H9 (cell line): ENCODE data around the gene NF1. TPM values are rescaled to one million over a fixed set of nuclear protein-coding genes. Genes with fewer than 3 reads are reported as not detected.

Experiments
- DNase-seq: peaks from one replicate; pipeline ENCODE4 v3.0.0-alpha.2; 2017
- H2AFZ ChIP-seq: one replicate; pipeline ENCODE4 v1.6.1; 2013; ENCODE audit warnings: mild to moderate bottlenecking, low read length, control low read depth, moderate library complexity
- H2AK5ac ChIP-seq: 2 replicates; pipeline ENCODE4 v1.6.1; 2013; ENCODE audit warnings: low read length, control low read depth, mixed read lengths; ENCODE audit not compliant: insufficient read length
- H2BK120ac ChIP-seq: one replicate; pipeline ENCODE4 v1.6.1; 2013; ENCODE audit warnings: low read depth, mild to moderate bottlenecking, low read length, control low read depth, inconsistent platforms; ENCODE audit not compliant: poor library complexity, severe bottlenecking
- H2BK12ac ChIP-seq: 2 replicates; pipeline ENCODE4 v1.6.1; 2013; ENCODE audit warnings: low read length, control low read depth, mixed read lengths, low read depth; ENCODE audit not compliant: insufficient read length
- H2BK15ac ChIP-seq: 2 replicates; pipeline ENCODE4 v1.6.1; 2013; ENCODE audit warnings: low read depth, low read length, control low read depth
- H2BK20ac ChIP-seq: one replicate; pipeline ENCODE4 v1.6.1; 2013; ENCODE audit warnings: low read depth, mild to moderate bottlenecking, low read length, control low read depth, inconsistent platforms; ENCODE audit not compliant: poor library complexity, severe bottlenecking
- H2BK5ac ChIP-seq: 2 replicates; pipeline ENCODE4 v1.6.1; 2013; ENCODE audit warnings: low read length, control low read depth, mixed read lengths; ENCODE audit not compliant: insufficient read length
- H3K14ac ChIP-seq: 2 replicates; pipeline ENCODE4 v1.6.1; 2013; ENCODE audit warnings: low read length, control low read depth; ENCODE audit not compliant: insufficient read depth
- H3K18ac ChIP-seq: 2 replicates; pipeline ENCODE4 v1.6.1; 2013; ENCODE audit warnings: low read depth, mild to moderate bottlenecking, mixed read lengths, low read length, control low read depth; ENCODE audit not compliant: insufficient read length
- H3K23ac ChIP-seq: 2 replicates; pipeline ENCODE4 v1.6.1; 2013; ENCODE audit warnings: low read length, control low read depth, mixed read lengths, low read depth; ENCODE audit not compliant: insufficient read length
- H3K23me2 ChIP-seq: 2 replicates; pipeline ENCODE4 v1.6.1; 2013; ENCODE audit warnings: low read depth, mild to moderate bottlenecking, mixed read lengths, low read length, control low read depth; ENCODE audit not compliant: insufficient read length, poor library complexity, severe bottlenecking
- H3K27ac ChIP-seq: 2 replicates; pipeline ENCODE4 v1.5.1; 2013; ENCODE audit warnings: low read length, control low read depth, mixed read lengths, low read depth; ENCODE audit not compliant: insufficient read length
- H3K27me3 ChIP-seq: 2 replicates; pipeline ENCODE4 v1.6.1; 2013; ENCODE audit warnings: low read length, control low read depth, inconsistent platforms; ENCODE audit not compliant: insufficient read depth
- H3K4ac ChIP-seq: 2 replicates; pipeline ENCODE4 v1.6.1; 2013; ENCODE audit warnings: low read depth, mild to moderate bottlenecking, control low read depth, inconsistent platforms, low read length, moderate library complexity
- H3K4me1 ChIP-seq: 2 replicates; pipeline ENCODE4 v1.6.1; 2013; ENCODE audit warnings: low read length, control low read depth, inconsistent platforms; ENCODE audit not compliant: insufficient read depth
- H3K4me2 ChIP-seq: 2 replicates; pipeline ENCODE4 v1.6.1; 2013; ENCODE audit warnings: low read length, control low read depth, mixed read lengths; ENCODE audit not compliant: insufficient read length, insufficient read depth
- H3K56ac ChIP-seq: 2 replicates; pipeline ENCODE4 v1.6.1; 2013; ENCODE audit warnings: low read depth, mild to moderate bottlenecking, mixed read lengths, low read length, control low read depth; ENCODE audit not compliant: insufficient read length
- H3K79me1 ChIP-seq: 2 replicates; pipeline ENCODE4 v1.6.1; 2013; ENCODE audit warnings: low read depth, mild to moderate bottlenecking, moderate library complexity, low read length, control low read depth, inconsistent platforms; ENCODE audit not compliant: insufficient read depth, poor library complexity, severe bottlenecking
- H3K79me2 ChIP-seq: 2 replicates; pipeline ENCODE4 v1.6.1; 2013; ENCODE audit warnings: low read length, control low read depth, inconsistent platforms; ENCODE audit not compliant: insufficient read depth
- H3K9ac ChIP-seq: 2 replicates; pipeline ENCODE4 v1.6.1; 2013; ENCODE audit warnings: low read length, control low read depth, mixed read lengths; ENCODE audit not compliant: insufficient read length; ENCODE audit errors: extremely low read depth
- H3K9me3 ChIP-seq: one replicate; pipeline ENCODE4 v1.6.1; 2013; ENCODE audit warnings: low read depth, low read length, inconsistent platforms; ENCODE audit not compliant: control insufficient read depth
- H3T11ph ChIP-seq: one replicate; pipeline ENCODE4 v1.6.1; 2013; ENCODE audit warnings: mild to moderate bottlenecking, low read length, control low read depth, inconsistent platforms
- H4K20me1 ChIP-seq: one replicate; pipeline ENCODE4 v1.6.1; 2013; ENCODE audit not compliant: control insufficient read depth, insufficient read length, insufficient read depth
- H4K5ac ChIP-seq: 2 replicates; pipeline ENCODE4 v1.6.1; 2013; ENCODE audit warnings: low read depth, mild to moderate bottlenecking, mixed read lengths, low read length, control low read depth; ENCODE audit not compliant: insufficient read length
- H4K8ac ChIP-seq: replicated peaks from 2 replicates; pipeline ENCODE4 v1.6.1; 2013; ENCODE audit warnings: low read length, control low read depth, mixed read lengths, low read depth; ENCODE audit not compliant: insufficient read length
- H4K91ac ChIP-seq: 2 replicates; pipeline ENCODE4 v1.6.1; 2013; ENCODE audit warnings: low read depth, mild to moderate bottlenecking, moderate library complexity, mixed read lengths, low read length, control low read depth; ENCODE audit not compliant: insufficient read length
- H3K27ac Mint-ChIP-seq, 3 experiments: 2 replicates in 2 of 3; 3 replicates in 1 of 3; pipeline ENCODE4 v1.8.0; 2020 to 2021; ENCODE audit warnings: mixed read lengths in 3 of 3, mild to moderate bottlenecking in 1 of 3, moderate library complexity in 1 of 3
- H3K27me3 Mint-ChIP-seq: 2 replicates; pipeline ENCODE4 v1.8.0; 2021; ENCODE audit warnings: low read depth, mild to moderate bottlenecking, moderate library complexity, mixed read lengths
- H3K36me3 Mint-ChIP-seq, 3 experiments: 2 replicates in 2 of 3; 3 replicates in 1 of 3; pipeline ENCODE4 v1.8.0; 2020 to 2021; ENCODE audit warnings: low read depth in 3 of 3, mixed read lengths in 3 of 3; ENCODE audit not compliant: insufficient read depth in 1 of 3
- H3K4me1 Mint-ChIP-seq, 2 experiments: 2 replicates each; pipeline ENCODE4 v1.8.0; 2020; ENCODE audit warnings: mixed read lengths in 2 of 2
- H3K4me3 Mint-ChIP-seq, 2 experiments: 2 replicates in 1 of 2; 3 replicates in 1 of 2; pipeline ENCODE4 v1.8.0; 2020 to 2021; ENCODE audit warnings: mild to moderate bottlenecking in 2 of 2, mixed read lengths in 2 of 2, moderate library complexity in 1 of 2
- H3K9me3 Mint-ChIP-seq, 2 experiments: 2 replicates in 1 of 2; 3 replicates in 1 of 2; pipeline ENCODE4 v1.8.0; 2020; ENCODE audit warnings: mild to moderate bottlenecking in 2 of 2, mixed read lengths in 2 of 2, moderate library complexity in 1 of 2
- CTCF ChIP-seq: fragments of 200-600 bp; sonication (generic); conservative IDR thresholded peaks from 3 replicates; pipeline ENCODE4 v1.8.0; 2021; ENCODE audit warnings: antibody characterized with exemption, mild to moderate bottlenecking
- WGBS: extraction: QIAGEN DNeasy Blood & Tissue Kit; methylation state at CpG from one replicate; pipeline ENCODE4 v1.1.7; 2013; ENCODE audit warnings: missing lambda C conversion rate, low lambda C conversion rate, mixed read lengths; ENCODE audit not compliant: insufficient read length; ENCODE audit errors: extremely low coverage; 5-methylcytosine and 5-hydroxymethylcytosine counted together
- total RNA-seq: library from RNA; stranded (reverse); gene quantifications from 2 replicates; pipeline ENCODE4 v1.2.1, GENCODE V29; 2021

Gene NF1
- total RNA-seq, 1 experiment from 2014 or later, result 38.1 TPM

GRCh38 chr17:31415640-31416502 lies 321.1 kb downstream of the NF1 start:
- no peaks in the 10 kb centered on the region for H3K27me3 ChIP-seq
- H3K14ac ChIP-seq, result no peak overlapping the region
- H3K23ac ChIP-seq, result no peak overlapping the region
- no peaks in the 10 kb centered on the region for H3K9me3 ChIP-seq
- Mint-ChIP-seq H3K27ac (no peak overlapping the region), H3K27me3 (no peaks in the 10 kb centered on the region), H3K36me3 (no peaks in the 10 kb centered on the region), H3K4me1 (peaks cover 50 to 76% of the 10 kb centered on the region in 2 experiments), H3K4me3 (no peak overlapping the region), H3K9me3 (no peaks in the 10 kb centered on the region; a peak in 1 of 5 replicates)
- no peak overlapping the region for H3T11ph ChIP-seq
- H3K23me2 ChIP-seq, result no peaks in the 10 kb centered on the region
- DNase-seq, result no peak
- H4K5ac ChIP-seq, result no peak overlapping the region
- no peaks in the 10 kb centered on the region for H3K79me2 ChIP-seq
- no peak overlapping the region for H3K4me2 ChIP-seq
- H3K4me1 ChIP-seq, result no peaks in the 10 kb centered on the region; the same call in 1 of the 2 replicates
- peaks cover 4% of the 10 kb centered on the region for H4K20me1 ChIP-seq
- H2AFZ ChIP-seq, result no peak overlapping the region
- H3K18ac ChIP-seq, result no peak overlapping the region
- no peak overlapping the region for H3K9ac ChIP-seq
- no peak overlapping the region for H3K56ac ChIP-seq
- no peak overlapping the region for H2BK20ac ChIP-seq
- no peak overlapping the region for H2AK5ac ChIP-seq
- H3K27ac ChIP-seq, result no peak overlapping the region
- H4K8ac ChIP-seq, result no peak overlapping the region
- no CpG with 5 or more reads among the region's 22 CpGs for WGBS
- no peak overlapping the region for H2BK120ac ChIP-seq
- H4K91ac ChIP-seq, result no peak overlapping the region
- H2BK5ac ChIP-seq, result no peak overlapping the region
- H2BK12ac ChIP-seq, result no peak overlapping the region
- no peaks in the 10 kb centered on the region for H3K79me1 ChIP-seq
- no peak for TF ChIP-seq CTCF
- H3K4ac ChIP-seq, result no peak overlapping the region
- no peak overlapping the region for H2BK15ac ChIP-seq
